Left kidney (tissue), 8 donors: ENCODE results near the gene OOSP3. TPM values are rescaled to one million over a fixed set of nuclear protein-coding genes. Genes with fewer than 3 reads are reported as not detected.
"Not testable (repeated sequence)": the region's sequence is repeated elsewhere in the genome, so short reads cannot be mapped to it uniquely, and the experiment has no call there.

Experiments
- DNase-seq: peaks from one replicate; pipeline ENCODE4 v3.0.0-alpha.2; 2013
- long read RNA-seq, 8 donors: transcript quantifications; one replicate each; lab custom pipeline, GENCODE V29; 2026
- polyA plus RNA-seq: library from polyadenylated mRNA; unstranded; fragments of 120-200 nt; gene quantifications from one replicate; pipeline ENCODE4 v1.2.1, GENCODE V29; 2013; ENCODE audit not compliant: insufficient read length

OOSP3 gene, protein sequence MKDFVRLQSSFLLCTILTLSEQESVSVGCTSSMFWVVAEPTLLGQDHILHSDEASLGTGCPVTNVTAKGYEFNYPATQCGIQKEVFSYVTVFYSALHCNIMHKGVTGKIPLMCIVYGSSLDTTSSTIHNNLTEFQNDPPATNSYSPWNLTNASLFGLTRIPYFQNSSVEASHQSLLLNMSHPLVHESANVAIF
- polyA plus RNA-seq = not detected
- long read RNA-seq, donor 1 = 0 reads
- long read RNA-seq, donor 2 = 0 reads
- long read RNA-seq, donor 3 = 0 reads
- long read RNA-seq, donor 4 = 0 reads
- long read RNA-seq, donor 5 = 0 reads
- long read RNA-seq, donor 6 = 0 reads
- long read RNA-seq, donor 7 = 0 reads
- long read RNA-seq, donor 8 = 0 reads

DNA sequence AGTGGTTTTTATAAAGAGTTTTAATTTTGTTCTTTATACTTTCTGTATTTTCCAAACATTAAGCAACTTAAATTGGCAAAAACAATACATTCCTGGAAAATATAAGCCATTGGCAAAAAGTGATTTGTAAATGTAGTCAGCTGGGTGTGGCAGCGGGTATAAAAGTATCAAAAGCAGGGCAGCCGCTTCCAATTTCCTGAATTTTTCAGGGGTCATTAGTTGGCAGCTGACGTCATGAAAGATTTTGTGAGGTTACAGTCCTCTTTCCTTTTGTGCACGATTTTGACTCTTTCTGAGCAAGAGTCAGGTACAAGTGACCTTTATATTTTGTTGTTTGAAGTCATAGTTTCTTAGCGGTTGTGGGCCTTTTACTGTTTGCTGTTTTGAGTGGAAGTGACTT is at the start of gene OOSP3:
OOSP3 (plus strand) TSS at position 208 of the 400 bp plus-strand sequence; CDS start at position 235, 27 bp downstream.
- no peak for DNase-seq

DNA sequence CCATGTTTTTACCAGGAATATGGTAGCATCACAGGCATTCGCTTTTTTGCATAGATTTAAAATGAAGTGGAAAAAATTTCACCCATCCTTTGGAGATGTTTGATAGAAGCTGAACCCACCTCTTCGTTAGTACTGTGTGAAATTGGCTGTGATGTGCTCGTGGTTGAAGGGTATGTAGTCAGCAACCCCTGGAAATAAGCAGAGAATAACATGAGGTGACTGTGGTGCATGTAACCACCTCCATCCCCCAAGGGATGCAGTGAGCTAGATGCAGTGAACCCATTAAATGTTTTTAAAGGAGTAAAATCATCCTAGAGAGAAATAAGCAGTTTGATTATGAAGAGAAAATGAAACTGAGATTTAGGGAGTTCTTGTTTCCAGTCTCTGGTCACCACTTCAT is 49.2 kb upstream of the OOSP3 start:
- no peak for DNase-seq

DNA sequence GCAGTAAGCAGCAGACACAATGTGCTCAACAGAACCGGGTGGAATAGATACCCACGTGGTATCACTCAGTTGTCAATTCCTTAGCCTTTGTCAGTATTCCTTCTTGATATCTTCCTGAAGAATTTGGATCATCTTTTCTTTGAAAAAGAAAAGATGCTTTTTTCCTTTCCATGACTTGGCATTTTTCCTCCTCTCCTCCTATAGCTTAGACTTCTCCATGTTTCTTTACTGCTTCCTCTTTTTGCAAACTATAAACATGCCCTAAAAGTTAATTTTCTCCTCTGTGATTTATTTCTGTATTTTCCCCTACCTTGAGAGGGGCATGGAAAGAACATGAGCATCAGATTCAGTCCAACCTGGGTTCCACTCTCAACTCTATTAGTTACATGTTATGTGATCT is 45.0 kb upstream of the OOSP3 start:
- no peak for DNase-seq

DNA sequence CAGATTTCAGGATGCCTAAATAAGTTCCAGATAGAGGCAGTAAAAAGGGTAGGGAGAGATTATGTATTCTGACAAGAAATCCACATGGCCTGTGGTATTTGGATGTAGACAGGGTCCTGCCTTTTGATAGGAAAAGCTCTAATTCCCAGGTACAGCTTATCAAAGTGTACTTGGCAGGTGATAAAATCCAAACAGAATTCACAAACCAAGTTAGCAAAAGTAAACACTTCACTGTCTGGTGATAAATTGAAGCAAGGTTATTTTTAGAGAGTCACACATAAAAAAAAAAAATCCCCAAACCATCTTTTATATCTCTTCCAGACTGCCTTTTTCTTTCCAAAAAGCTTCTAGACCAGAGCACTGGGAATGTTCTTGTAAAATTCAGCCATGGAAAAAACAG is 39.0 kb upstream of the OOSP3 start:
- no peak for DNase-seq

DNA sequence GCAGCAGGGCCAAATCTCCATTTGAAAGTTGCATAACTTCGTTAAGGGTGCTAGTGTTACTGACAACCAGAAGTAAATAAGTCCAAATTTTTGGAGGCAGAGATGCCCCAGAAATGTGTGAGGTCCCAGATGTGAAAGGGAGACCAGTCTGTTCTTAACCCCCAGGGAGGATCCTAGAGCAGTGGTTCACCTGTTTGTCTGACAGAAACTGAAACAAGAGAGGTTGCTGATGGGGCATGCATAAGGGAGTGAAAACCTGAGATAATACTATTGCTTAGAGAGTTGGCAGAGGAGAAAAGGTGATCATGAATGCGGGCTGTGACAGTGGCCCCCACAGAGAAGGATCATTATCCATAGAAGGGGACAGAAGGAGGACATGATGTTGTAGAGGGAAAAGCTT is 37.1 kb upstream of the OOSP3 start:
- DNase-seq = no peak

DNA sequence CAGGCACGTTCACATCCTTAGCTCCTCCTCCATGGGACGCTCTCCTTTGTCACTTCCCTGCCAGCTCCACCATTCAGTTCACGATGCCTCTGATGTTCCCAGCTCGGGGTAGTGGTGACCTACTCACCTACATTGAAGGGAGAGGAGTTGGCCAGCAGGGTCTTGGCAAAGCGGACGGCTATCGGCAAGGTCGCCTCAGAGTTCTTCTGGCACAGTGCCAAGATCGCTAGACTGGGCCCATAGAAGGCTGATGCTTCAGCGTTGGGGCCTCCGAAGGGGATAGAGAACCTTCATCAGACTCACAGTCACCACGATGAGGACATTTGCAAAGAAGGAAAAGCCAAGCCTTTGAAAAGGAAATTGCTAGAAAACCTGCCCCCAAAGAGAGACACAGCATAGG is 36.3 kb upstream of the OOSP3 start:
- DNase-seq = no peak

DNA sequence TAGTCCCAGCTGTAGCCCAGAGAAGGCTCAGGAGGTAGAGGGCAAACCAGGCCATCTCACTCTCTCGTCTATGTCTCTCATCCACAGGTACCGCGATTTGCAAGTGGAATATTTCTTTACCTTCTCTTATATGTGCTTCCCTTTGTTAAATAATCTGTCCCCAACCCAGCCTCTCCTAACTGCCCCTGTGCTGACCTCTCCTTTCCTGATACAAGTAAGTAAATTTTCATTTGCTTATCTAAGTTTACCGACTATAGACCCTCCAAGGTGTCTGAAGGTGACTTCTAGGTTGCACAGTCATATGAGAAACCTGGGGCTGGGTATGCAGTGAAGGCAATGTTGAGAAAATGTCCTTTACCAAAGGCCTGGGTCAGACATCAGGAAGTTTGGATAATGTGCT is 33.2 kb upstream of the OOSP3 start, which contains the start of gene CBLIF:
CBLIF (minus strand) TSS at position 101 of the 400 bp plus-strand sequence; CDS start at position 55, 46 bp downstream.
- DNase-seq = no peak

DNA sequence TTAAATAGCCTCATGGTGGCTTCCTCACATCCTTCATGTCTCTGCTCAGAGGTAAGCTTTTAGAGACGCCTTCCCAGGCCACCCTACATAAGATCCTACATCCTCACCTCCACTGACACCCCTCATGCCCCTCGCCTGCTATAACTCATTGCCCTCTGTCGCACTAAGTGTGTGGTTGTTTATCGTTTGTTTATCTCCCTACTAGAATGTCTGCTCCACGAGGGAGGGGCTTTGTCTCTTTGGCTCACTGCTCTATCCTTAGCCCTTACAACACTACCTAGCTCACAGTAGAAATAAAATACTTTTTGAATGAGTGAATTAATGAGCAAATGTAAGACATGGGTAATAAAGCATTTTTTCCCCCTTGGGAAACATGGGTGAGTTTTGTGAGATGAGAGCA is 32.0 kb upstream of the OOSP3 start:
- no peak for DNase-seq

DNA sequence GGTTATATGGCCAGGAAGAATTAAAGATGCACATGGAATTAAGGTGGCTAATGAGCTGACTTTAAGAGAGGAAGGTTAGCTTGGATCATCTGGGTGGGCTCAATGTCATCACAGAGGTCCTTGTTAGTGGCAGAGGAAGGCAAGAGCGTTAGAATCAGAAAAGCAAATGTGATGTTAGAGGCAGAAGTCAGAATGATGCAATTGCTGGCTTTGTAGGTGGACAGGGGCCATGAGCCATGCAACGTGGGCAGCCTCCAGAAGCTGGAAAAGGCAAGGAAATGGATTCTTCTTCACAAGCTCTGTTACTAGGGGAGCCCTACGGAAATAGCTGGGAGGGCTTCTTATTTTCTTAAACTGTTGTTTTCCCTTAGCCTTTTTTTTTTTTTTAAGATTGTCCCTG is 31.0 kb upstream of the OOSP3 start:
- no peak for DNase-seq

DNA sequence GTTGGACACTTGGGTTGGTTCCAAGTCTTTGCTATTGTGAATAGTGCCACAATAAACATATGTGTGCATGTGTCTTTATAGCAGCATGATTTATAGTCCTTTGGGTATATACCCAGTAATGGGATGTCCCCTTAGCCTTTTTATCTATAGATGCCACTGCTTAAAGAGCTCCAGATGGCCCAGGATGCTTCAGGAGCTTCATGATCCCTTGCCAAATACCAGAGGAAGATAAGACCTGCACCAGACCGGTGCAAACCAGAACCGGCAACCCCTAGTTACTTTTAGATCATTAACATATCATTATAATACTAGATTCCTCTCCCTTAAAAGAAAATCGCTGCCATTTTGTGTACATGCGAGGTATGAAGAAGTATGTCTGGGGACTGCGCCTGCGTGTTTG is 30.1 kb upstream of the OOSP3 start:
- not testable (repeated sequence) for DNase-seq

DNA sequence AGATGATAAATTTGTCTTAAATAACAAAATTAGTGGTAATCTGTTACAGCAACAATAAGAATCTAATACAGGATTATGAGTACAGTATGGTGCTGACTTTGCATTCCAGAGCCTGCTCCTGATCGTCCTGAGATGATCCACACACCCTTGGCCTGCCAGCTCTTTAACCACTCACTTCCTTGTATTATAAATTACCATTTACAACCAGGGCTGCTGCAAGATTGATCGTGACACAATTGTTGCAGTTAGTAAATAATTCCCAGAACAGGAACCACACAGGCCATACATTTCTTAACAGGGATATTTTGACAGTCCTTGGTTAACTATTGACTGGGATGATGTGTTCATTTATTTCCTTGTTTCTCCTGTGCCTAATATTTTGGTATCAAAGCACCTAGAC is 29.5 kb upstream of the OOSP3 start:
- peak; percentile 0 for DNase-seq

DNA sequence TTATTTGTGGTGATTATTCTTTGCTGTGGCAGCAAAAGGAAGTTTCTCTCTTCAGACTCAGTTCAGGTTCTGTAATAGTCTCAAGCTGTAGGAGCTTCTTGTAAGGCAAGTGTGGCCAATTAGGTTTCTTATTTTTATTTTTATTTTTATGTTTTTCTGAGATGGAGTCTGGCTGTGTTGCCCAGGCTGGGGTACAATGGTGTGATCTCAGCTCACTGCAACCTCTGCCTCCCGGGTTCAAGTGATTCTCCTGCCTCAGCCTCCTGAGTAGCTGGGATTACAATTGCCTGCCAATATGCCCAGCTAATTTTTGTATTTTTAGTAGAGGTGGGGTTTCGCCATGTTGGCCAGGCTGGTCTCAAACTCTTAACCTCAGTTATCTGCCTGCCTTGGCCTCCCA is 29.0 kb upstream of the OOSP3 start:
- not testable (repeated sequence) for DNase-seq

DNA sequence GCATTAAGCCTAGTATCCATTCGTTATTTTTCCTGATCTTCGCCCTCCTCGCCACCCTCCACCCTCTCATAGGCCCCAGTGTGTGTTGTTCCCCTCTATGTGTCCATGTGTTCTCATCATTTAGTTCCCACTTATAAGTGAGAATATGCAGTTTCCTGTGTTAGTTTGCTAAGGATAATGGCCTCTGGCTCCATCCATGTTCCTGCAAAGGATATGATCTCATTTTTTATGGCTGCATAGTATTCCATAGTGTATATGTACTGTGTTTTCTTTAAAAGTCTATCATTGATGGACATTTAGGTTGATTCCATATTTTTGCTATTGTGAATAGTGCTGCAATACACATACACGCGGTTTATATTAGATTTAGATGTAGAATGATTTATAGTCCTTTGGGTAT is 27.2 kb upstream of the OOSP3 start:
- not testable (repeated sequence) for DNase-seq

DNA sequence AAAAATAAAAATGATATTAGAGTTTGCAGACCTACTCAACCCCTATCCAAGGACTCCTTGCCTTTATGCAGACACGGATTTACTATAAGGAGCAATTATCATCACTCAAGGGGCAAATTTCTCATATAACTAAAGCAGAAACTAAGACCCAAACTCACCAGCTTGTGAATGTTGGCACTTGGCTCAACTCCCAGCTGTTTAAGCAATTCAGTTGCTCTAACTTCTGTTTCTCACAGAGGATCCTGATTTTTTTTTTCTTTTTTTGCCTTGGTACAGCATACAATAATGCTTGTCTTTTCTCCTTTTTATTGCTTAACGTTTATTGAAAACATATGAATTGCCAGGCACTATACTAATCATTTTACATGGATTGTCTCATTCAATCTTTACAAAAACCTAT is 23.7 kb upstream of the OOSP3 start:
- no peak for DNase-seq

DNA sequence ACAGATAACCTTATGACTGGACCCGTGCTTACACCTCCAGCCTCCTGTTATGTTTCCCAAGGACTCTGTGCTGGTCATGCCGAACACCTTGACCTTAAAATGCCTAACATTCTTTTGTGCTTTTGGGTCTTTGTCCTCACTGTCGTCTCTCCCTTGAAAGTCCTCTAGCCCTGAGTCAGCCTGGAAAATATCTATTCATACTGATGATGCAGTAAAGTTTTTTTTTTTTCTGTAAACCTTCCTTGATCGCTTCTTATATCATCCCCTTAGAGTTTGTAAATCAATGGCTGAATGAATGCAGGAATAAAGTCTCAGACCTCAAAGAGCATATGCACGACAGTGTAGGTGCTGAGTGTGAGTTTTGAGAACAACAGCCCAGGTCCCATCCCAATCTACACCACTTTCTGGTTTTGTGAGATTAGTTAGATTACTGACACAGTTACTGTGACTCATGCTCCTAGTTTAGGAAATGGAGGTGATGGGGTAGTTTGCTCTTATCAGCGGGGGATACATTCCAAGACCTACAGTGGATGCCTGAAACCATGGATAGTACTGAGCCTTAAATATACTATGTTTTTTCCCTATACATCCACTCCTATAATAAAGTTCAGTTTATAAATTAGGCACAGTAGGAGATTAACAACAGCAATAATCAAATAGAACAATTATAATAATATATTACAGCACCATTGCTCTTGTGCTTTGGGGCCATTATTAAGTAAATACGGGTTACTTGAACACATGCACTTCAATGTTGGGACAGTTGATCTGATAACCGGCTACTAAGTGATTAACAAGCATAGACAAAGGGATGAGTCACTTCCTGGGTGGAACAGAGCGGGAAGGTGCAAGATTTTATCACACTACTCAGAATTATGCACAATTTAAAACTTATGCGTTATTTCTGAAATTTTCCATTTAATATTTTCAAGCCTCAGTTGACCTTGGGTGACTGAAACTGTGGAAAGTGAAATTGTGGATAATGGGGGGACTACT is 20.8 kb upstream of the OOSP3 start:
- DNase-seq = no peak

DNA sequence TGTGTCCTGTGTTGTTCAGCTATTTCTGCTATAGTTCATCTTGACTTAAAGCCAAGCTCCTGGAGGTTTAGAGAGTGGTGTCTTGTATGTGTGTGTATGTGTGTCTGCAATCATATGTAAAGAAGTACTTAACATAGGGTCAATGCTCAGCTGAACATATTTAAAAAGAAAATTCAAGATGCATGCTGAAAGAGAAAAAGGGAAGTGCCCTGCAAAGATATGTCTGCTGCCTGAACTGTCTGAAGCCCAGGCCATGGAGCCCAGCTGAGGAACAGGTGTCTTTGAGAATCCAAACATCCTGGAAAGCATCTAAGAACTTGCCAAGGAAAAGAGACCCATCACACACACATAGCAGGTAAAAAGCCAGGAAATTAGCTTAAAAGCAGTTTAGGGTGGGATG is 18.9 kb upstream of the OOSP3 start:
- DNase-seq = no peak

DNA sequence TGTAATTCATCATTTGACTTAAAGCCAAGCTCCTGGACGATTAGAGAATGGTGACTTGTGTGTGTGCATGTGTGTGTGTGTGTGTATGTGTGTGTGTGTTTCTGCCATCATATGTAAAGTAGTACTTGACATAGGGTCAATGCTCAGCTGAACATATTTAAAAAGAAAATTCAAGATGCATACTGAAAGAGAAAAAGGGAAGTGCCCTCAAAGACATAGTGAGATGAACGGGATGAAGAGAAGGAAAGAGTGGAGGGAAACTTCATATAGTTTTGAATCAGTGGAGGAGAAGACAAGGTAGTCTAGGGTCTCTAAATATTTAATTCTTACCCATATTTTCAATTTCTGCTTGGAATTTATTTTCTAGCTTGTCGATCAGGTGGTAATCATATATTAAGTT is 16.3 kb upstream of the OOSP3 start:
- DNase-seq = no peak

DNA sequence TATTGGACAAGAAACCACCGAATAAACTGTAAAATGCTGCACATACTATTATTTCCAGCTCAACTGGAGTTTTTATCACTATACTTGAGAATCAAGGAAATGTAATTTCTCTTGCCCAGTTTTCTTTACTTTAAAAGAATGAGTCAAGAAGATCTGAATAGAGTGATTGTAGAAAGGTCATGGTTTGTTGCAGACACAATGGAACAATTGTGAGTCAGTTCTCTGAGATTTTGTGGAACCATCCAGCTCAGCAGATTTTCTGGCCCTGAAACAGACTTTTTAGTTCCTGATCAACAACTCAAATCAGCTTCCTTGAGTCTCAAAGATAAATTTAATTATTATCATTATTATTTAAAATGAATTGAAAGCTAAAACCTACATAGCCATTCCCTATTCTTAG is 13.6 kb upstream of the OOSP3 start:
- no peak for DNase-seq

DNA sequence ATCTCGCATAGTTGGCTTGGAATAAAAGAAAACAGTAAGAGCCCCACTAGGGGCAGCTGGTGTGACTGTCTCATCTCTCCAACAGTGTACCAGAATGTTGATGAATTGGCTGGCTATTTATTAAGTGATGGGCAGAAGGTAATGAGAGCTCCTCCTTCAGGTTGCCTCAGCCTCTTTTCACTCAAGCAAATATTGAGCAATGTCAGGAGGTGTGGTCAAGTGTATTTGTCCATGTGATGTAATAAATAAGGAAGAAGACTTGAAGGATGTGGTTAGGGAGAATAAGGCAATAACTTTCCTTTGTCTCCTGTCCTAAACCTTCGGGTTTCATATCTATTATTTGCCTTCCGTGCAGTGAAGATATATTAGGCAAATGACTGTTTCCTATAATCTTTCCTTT is 12.2 kb upstream of the OOSP3 start, which contains the start of gene TCN1:
TCN1 (minus strand) TSS at position 91 of the 400 bp plus-strand sequence; CDS start at position 74, 17 bp downstream.
- no peak for DNase-seq

DNA sequence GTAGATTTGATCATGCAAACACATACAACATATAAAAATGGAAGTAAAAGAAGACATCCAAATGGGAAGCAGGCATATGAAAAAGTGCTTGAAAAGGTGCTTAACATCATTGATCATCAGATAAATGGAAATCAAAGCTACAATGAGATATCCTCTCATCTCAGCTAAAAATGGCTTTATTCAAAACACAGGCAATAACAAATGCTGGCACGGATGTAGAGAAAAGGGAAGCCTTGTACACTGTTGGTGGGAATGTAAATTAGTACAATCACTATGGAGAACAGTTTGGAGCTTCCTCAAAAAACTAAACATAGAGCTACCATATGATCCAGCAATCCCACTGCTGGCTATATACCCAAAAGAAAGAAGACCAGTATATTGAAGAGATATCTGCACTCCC is 11.7 kb upstream of the OOSP3 start:
- DNase-seq = no peak

DNA sequence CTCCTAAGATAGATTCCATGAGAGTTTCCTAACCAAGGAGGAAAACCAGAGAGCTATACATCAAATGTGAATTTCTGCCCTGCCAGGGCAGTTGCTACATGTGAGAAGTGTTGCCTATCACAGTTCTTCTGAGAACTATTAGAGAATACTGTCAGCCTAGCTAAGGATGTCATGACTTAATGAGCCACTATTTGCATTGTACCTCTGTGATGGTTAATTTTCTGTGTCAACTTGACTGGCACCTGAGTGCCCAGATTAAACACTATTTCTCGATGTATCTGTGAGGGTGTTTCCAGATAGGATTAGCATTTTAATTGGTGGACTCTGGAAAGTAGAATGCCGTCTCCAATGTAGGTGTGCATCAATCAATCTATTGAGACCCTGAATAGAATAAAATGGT is 10.6 kb upstream of the OOSP3 start:
- DNase-seq = no peak

DNA sequence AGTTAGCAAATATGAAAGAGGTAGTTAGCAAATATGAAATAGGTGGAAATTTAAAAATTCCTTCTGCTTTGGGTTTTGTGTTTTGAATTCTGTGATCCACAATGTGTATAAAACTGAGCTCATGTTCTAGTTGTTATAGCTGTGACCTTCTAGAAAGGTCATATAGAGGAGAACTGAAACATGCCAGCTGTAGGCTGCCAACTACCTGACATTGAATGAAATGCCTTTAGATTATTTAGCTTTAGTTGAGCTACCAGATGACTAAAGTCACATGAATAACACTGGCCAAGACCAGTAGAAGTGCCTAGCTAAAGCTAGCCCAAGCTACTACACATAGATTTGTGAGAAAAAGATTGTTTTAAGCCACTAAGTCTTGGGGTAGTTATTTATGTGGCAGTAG is 6.5 kb upstream of the OOSP3 start:
- no peak for DNase-seq
